DMS153 treated with DMSO at 0.1 percent for 48 hours (cell line): Measurements from ENCODE around the gene MTG2.
"Not testable (repeated sequence)": the region's sequence is repeated elsewhere in the genome, so short reads cannot be mapped to it uniquely, and the experiment has no call there.

Experiments
- DNase-seq: peaks from one replicate; lab custom pipeline; 2025; ENCODE audit not compliant: unreplicated experiment; lab: John Stamatoyannopoulos, UW

The MTG2 gene

DNA sequence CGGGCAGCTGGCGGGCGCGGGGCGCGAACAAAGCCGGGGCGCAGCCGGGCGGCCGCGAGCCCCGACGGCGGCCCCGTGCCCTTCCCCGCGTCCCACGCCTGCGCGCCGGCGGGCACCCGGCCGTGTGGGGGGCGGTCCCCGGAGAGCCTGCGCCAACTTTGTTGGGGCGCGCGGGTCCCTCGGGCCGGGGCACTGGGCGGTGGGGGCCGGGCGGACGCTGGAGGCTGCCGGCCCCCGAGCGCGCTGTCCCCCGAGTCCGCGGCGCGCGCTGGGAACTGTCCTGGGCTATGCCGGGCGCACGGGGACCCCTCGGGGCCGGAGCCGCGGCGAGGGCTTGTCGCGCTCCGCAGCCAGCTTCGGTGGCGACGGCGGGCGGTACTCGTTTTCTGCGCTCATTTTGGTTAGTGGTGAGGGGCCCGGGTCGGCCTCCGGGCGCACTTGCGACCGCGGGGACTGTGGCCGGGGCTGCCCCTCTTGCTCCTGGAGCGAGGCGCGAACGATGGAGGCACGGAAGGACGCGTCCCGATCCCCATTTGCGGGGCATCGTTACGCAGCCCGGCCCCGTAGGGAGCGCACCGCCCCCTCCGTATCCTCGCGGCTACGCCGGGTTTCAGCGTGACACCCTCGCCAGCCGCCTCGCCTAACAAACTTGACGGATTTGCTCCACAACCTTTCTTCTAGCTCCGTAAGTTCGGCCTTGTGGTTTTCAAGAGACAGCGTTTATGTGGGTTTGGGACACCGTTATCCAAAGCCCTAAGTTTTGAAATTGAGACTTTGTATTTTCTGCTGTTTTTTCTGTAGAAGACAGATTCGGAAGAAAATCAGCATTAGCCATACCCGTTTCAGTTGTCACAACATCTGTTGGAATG lies 38.6 kb upstream of the MTG2 start:
- no peak for DNase-seq

GRCh38 chr20:62145688-62146018 lies 37.2 kb upstream of the MTG2 start:
- no peak for DNase-seq

GRCh38 chr20:62146019-62146755 lies 36.6 kb upstream of the MTG2 start:
- DNase-seq: no peak

- DNase-seq: no peak
These were observed 35.7 kb upstream of the MTG2 start for GRCh38 chr20:62147125-62147524.

- DNase-seq: no peak
These were observed 35.3 kb upstream of the MTG2 start for GRCh38 chr20:62147528-62147927.

GRCh38 chr20:62148383-62148782 lies 34.4 kb upstream of the MTG2 start:
- not testable (repeated sequence) for DNase-seq

DNA sequence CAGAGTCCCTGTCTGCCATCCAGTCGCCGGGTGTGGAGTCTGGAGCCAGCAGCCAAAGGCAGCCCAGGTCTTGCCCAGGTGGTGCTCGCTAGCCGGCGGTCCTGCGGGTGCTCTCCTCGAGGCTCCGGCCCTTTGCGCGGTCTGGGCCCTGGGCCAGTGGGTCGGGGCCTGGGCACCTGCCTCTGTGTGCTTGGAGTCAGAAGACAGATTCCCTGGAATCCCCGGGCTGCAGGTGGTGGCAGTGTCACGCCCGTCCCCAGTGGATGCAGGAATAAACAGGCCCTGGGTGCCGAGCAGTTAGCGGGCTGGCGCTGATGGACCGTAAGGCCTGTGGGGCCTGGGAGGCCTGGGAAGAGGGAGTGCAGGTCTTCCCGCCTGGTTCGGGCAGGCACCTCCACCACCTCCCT lies 33.9 kb upstream of the MTG2 start:
- DNase-seq: no peak

- no peak for DNase-seq
These were observed 33.1 kb upstream of the MTG2 start for GRCh38 chr20:62149532-62150309.

- DNase-seq: no peak
These were observed 32.6 kb upstream of the MTG2 start for GRCh38 chr20:62150310-62150575.

DNA sequence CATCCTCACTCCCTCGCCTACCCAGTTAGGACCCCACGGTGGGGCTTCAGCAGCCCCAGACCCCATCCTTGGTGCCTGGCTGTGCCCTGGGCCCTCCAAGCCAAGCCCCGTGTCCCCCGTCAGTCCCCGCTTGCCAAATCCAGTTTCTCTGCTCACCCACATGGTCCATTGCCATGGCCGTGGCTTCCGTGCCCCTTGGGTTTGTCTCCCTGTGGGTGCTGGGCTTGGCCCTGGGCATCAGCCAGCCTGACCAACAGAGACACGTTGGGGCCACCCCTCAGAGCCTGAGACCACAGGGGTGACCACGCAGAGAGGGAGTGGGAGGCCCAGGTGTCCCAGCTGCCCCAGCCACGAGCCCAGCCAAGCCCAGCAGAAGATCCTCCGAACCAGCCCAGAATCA lies 31.6 kb upstream of the MTG2 start:
- no peak for DNase-seq

DNA sequence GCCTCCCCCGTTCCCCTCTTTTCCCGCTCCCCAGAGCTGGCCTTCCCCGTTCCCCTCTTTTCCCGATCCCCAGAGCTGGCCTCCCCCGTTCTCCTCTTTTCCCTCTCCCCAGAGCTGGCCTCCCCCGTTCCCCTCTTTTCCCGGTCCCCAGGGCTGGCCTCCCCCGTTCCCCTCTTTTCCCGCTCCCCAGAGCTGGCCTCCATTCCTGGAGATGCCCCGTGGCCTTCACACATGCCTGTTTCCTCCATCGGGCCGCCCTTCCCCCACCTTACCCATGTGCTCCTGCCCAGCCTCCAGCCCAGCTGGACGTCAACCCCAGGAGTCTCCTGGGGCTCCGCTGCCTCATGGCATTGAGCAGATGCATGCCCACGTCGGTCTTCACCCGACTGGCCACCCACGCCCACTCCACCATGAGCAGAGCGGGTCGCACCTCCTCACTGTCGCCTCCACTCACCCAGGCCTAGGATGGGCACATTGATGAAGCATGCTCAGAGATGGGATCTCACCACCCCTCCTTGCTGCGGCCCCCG lies 30.9 kb upstream of the MTG2 start:
- DNase-seq: no peak

GRCh38 chr20:62155428-62156253 lies 27.2 kb upstream of the MTG2 start:
- DNase-seq: no peak

GRCh38 chr20:62156254-62156556 lies 26.6 kb upstream of the MTG2 start:
- no peak for DNase-seq

DNA sequence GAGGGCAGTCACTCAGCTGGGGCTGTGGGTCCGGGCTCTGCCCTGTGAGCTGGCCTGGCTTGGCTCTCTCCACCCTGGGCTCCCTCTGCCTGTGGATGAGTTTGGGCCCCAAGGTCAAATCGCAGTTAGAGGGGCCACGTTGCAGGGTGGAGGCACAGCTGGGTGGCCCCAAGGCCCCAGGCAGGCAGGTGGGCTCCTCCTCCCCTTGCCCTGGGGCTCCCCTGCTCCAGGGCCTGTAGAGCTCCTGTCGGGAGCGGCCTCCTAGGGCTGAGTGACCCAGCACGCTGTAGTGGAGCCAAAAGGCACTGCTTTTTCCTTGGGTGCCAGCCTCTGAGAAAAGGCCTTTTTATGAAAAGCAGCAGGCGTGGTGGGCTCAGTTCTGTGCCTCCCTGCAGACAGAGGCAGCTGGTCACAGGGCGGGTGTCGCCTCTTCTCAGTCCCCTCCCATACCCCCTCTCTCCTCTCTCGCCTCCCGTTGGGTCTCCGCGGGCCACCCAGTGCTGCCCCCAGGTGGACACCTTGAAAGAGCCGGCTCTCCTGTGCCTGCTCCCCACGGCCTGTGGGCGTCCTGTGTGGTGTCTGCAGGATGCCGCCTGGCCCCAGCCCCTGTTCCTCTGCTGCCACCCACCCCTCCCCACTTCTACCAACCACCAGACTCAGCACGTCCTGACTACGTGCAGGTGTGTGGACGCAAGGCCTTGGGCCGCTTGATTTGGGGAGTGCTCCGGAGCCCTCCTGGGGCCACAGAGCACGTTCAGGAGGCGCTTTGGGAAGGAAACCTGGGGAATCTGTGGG lies 26.0 kb upstream of the MTG2 start:
- DNase-seq: peak; percentile 3

DNA sequence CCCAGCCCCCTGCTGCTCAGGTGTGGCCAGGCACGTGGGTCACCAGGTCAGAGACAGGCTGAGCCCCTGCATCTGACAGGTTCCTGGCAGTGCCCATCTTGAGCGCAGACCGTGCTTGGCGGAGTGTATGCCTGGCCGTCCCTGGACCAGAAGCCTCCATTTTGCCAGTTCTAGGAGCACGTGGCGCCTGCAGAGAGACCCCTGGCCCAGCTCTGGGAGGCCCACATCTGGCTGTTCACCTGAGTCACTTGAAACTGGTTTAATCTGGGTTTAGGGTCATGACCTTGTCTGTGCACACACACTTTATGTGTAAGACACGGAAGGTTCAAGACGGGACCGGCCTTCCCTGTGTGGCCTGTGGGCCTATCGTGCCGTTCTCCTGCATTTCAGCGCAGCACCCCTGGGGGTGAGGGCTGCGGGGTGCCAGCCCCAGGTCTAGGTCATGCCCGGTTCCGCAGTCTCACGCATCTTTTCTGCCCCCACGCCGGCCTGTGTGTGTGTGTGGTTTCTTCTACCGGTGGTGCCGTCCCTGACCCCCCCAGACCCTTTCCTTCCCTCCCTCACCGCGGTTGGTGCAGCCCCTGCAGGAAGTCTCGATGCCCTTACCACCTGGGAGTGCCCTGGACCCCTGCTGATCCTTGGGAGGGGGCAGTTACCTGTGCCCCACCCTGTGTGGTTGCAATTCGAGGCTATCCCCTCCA lies 25.3 kb upstream of the MTG2 start:
- DNase-seq: no peak

DNA sequence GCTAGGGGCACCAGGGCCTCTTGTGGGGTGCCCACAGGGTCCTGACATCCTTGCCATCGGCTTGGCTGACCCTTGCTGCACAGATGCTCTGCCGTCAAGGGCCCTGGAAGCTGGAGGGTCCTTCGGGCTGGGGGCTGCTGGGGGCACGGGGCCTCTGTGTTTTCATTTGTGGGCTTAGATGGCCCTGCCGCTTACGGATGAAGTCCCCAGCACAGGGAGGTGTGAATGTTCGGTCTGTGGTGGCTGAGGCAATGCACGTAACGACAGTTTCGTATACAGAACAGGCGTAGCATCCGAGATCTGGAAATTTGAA lies 24.8 kb upstream of the MTG2 start:
- no peak for DNase-seq

DNA sequence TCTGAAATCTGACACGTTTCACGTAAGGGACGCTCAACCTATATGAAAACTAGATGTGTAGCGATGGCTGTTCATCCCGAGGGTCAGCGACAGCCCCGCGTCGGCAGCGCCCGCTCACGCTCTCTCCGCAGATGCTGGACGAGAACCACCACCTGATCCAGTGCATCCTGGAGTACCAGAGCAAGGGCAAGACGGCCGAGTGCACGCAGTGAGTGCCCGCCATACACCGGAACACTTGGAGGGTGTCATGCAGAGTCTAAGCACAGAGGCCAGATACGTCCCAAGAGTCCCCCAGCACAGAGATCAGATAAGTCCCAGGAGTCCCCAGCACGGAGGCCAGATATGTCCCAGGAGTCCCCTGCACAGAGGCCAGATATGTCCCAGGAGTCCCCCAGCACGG lies 24.3 kb upstream of the MTG2 start:
- DNase-seq: no peak

DNA sequence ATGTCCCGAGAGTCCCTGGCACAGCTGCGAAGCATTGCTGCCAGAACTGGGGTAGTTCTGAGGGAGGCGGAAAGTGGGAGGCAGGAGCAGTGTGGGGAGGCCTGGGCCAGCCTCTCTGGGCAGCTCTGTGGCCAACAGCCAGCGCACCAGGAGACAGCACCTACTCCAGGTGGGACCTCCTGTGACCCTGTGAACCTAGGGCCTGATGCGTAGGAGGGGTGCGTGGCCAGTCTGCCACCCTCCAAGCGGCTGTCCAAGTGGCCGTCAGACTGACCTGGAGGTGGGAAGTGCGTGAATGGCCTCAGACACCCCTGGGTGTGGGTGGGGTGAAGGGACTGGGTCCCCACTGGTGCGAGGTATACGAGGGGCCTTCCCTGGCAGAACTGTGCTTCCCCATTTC lies 23.8 kb upstream of the MTG2 start:
- no peak for DNase-seq

GRCh38 chr20:62159839-62160238 lies 23.0 kb upstream of the MTG2 start:
- DNase-seq: no peak

GRCh38 chr20:62160253-62160652 lies 22.6 kb upstream of the MTG2 start:
- DNase-seq: no peak
